Measurements from ENCODE around the gene TMEM229B. TPM values are rescaled to one million over a fixed set of nuclear protein-coding genes. Genes with fewer than 3 reads are reported as not detected.

Gene TMEM229B
- total RNA-seq, 2 donors from 2014 or later = 6.9 to 11.3 TPM

DNA sequence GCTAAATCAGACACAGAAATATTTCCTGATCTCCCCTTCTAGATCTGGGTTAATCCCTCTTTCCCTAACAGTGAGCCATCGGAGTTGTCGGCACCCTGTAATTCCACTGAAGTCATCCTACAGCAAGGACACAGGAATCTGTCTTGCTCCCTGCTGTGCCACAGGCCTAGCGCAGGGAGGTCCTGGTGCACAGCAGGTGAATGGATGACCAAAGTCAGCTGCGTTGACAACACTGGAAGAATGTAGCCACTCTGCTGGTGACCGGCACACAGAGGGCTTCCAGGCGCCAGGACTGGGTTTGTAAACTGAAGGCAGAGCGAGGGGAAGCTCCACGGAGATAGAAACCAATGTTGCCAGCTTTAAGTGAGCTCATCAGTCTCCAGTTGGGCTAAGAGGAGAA is 23.6 kb downstream of the TMEM229B start:
- no peaks in the 10 kb centered on the region for H3K36me3 ChIP-seq
- H3K4me3 ChIP-seq = no peak overlapping the region
- TF ChIP-seq, protein P1, sequence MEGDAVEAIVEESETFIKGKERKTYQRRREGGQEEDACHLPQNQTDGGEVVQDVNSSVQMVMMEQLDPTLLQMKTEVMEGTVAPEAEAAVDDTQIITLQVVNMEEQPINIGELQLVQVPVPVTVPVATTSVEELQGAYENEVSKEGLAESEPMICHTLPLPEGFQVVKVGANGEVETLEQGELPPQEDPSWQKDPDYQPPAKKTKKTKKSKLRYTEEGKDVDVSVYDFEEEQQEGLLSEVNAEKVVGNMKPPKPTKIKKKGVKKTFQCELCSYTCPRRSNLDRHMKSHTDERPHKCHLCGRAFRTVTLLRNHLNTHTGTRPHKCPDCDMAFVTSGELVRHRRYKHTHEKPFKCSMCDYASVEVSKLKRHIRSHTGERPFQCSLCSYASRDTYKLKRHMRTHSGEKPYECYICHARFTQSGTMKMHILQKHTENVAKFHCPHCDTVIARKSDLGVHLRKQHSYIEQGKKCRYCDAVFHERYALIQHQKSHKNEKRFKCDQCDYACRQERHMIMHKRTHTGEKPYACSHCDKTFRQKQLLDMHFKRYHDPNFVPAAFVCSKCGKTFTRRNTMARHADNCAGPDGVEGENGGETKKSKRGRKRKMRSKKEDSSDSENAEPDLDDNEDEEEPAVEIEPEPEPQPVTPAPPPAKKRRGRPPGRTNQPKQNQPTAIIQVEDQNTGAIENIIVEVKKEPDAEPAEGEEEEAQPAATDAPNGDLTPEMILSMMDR (IDR thresholded peaks at IDR 0.05) = no peak
- no peaks in the 10 kb centered on the region for H3K9me3 ChIP-seq
- H3K27ac ChIP-seq = no peak overlapping the region
- DNase-seq = no peak
- H3K9ac ChIP-seq (ENCODE audit: low read depth in 2 of 2, low read length in 2 of 2) = no peak overlapping the region
- H3K27me3 ChIP-seq = no peaks in the 10 kb centered on the region
- intact Hi-C loops (cut with DNase I) = no loop called here
- no peaks in the 10 kb centered on the region for H3K4me1 ChIP-seq

DNA sequence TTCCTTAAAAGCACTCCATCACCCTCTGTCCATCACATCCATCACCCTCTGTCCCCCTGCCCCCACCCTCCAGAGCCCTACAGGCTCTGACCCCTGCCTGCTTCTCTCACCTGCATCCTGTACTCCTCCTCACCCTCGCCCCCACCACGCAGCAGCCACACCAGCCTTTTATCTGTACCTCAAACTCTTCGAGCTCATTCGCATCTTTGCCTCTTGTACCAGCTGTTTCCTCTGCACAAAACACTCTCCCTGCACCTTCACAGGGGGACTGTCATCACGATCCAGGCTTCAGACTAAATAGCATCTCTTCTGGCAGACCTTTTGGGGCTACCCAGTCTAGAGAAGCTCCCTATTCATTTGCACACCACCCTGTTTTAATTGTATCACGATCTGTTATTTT is 24.1 kb downstream of the TMEM229B start:
- no peak for DNase-seq
- intact Hi-C loops (cut with DNase I) = no loop called here
- no peak overlapping the region for H3K27ac ChIP-seq
- no peaks in the 10 kb centered on the region for H3K9me3 ChIP-seq
- H3K9ac ChIP-seq (ENCODE audit: low read depth in 2 of 2, low read length in 2 of 2) = no peak overlapping the region
- H3K36me3 ChIP-seq = no peaks in the 10 kb centered on the region
- TF ChIP-seq, protein P1 (IDR thresholded peaks at IDR 0.05) = no peak
- H3K4me3 ChIP-seq = no peak overlapping the region
- H3K4me1 ChIP-seq = no peaks in the 10 kb centered on the region
- no peaks in the 10 kb centered on the region for H3K27me3 ChIP-seq

DNA sequence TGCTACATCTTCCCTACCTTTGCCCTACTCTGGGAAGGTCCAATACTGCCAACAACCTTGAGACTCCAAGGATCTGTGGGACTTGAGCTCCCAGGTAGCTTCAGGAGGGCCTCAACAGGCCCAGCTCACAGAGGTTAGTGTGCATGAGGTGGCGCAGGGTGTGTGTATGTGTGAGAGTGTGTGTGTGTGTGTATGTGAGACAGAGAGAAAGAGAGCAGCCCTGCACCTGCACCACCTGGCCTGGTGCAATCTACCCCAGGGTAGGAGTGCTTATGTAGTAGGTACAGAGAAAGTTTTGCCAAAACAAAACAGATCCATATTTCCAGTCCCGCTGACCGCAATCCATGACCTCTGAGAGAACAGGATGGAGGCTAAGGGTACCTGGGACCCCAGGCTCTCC is 24.6 kb downstream of the TMEM229B start:
- TF ChIP-seq, protein P1 (IDR thresholded peaks at IDR 0.05) = no peak
- Histone ChIP-seq H3K36me3 (no peaks in the 10 kb centered on the region), H3K4me3 (no peak overlapping the region), H3K27ac (no peak overlapping the region), H3K4me1 (no peaks in the 10 kb centered on the region), H3K27me3 (no peaks in the 10 kb centered on the region), H3K9me3 (no peaks in the 10 kb centered on the region), H3K9ac (ENCODE audit: low read depth in 2 of 2, low read length in 2 of 2) (no peak overlapping the region)
- DNase-seq = no peak
- intact Hi-C loops (cut with DNase I) = no loop called here

DNA sequence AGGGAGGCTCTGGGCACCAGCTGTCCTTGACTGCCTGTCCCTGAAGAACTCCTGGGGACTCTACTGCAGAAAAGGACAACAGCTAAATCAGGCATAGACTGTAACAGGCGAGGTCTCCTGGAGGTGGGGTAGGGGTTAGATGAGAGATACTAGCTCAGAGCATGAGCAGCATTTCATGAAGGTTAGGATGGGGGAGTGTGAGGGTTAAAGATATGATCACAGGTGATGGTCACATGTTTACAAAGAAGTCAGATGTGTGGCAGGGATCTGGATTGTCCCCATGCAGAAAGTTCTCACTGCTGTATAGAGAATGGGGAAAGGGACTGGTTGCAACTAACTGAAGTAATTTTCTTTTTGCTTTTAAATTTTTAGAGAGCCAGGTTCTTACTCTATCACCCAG is 26.5 kb downstream of the TMEM229B start:
- Histone ChIP-seq H3K4me1 (no peaks in the 10 kb centered on the region), H3K9me3 (no peaks in the 10 kb centered on the region), H3K27ac (no peak overlapping the region), H3K4me3 (no peak overlapping the region), H3K36me3 (no peaks in the 10 kb centered on the region), H3K9ac (ENCODE audit: low read depth in 2 of 2, low read length in 2 of 2) (no peak overlapping the region), H3K27me3 (no peaks in the 10 kb centered on the region)
- TF ChIP-seq, protein P1 (IDR thresholded peaks at IDR 0.05) = no peak
- DNase-seq = no peak
- intact Hi-C loops (cut with DNase I) = no loop called here

DNA sequence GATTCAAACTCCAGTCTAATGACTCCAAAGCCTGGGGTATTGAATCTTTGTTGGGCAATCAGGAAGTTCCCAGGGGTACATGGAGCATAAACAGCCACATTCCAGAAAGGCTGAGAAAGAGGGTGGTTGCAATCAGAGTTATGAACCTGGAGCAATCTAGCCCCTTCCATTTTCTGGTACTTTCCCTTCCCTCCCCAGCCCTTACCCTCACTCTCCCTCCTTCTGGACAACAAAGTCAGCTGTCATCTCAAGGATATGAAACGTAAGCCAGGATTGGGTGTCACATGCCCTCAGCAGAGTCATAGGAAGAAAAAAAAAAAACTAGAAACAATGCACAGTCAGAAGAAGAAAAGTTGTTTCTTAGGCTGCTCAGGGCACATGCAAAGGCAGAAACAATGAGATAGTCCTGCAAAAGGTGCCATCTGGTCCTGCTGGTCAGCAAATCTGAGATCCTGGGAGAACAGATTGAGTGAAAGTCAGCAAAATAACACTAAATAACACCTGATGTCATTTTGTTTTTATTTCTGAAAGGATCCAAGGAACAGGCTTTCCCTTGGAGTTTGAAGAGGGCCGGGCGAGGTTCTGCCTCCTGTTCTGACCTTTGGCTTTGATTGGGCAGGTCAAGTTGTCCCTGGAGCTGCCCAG is 27.1 kb downstream of the TMEM229B start:
- H3K4me1 ChIP-seq = no peaks in the 10 kb centered on the region
- no peak for DNase-seq
- H3K36me3 ChIP-seq = no peaks in the 10 kb centered on the region
- H3K27me3 ChIP-seq = no peaks in the 10 kb centered on the region
- intact Hi-C loops (cut with DNase I) = no loop called here
- H3K9me3 ChIP-seq = no peaks in the 10 kb centered on the region
- no peak overlapping the region for H3K9ac ChIP-seq (ENCODE audit: low read depth in 2 of 2, low read length in 2 of 2)
- H3K27ac ChIP-seq = no peak overlapping the region
- TF ChIP-seq, protein P1 (IDR thresholded peaks at IDR 0.05) = no peak
- no peak overlapping the region for H3K4me3 ChIP-seq

All from colonic mucosa (tissue), 4 donors.